ENCODE measurements around the gene NPR2.

Gene NPR2

GRCh38 chr9:35852876-35853865, 61.8 kb downstream of the NPR2 start:
- TF ChIP-seq CTCF (IDR thresholded peaks at IDR 0.05; ENCODE audit: control extremely low read depth, extremely low read depth, low read depth, missing control alignments) = no peak
- POLR2A ChIA-PET = no interaction called here
- CTCF ChIA-PET = interaction anchor here (1.0 to 5.8 kb wide), 4 partner anchors 11 to 29 kb away, joined by 3 to 26 read pairs (median 8); no protein-coding TSS in a partner anchor
- DNase-seq (ENCODE audit: extremely low spot score) = no peak

- DNase-seq (ENCODE audit: extremely low spot score) = no peak
- TF ChIP-seq CTCF (IDR thresholded peaks at IDR 0.05; ENCODE audit: control extremely low read depth, extremely low read depth, low read depth, missing control alignments) = no peak
- ChIA-PET POLR2A (no interaction called here), CTCF (interaction anchor here (3.8 to 5.8 kb wide), 3 partner anchors 27 to 28 kb away, joined by 22 to 26 read pairs (median 26); no protein-coding TSS in a partner anchor)
Measured at GRCh38 chr9:35854091-35854762, 62.8 kb downstream of the NPR2 start.

GRCh38 chr9:35856206-35856605, 64.8 kb downstream of the NPR2 start:
- POLR2A ChIA-PET = interaction anchor here (0.7 kb wide), 1 partner anchor 198 kb away, joined by 3 read pairs; the partner anchor contains the start of genes CCDC107 and RMRP
- no peak for TF ChIP-seq CTCF (IDR thresholded peaks at IDR 0.05; ENCODE audit: control extremely low read depth, extremely low read depth, low read depth, missing control alignments)
- no peak for DNase-seq (ENCODE audit: extremely low spot score)
- CTCF ChIA-PET = interaction anchor here (1.1 to 5.1 kb wide), 6 partner anchors 11 to 32 kb away, joined by 3 to 26 read pairs (median 4); no protein-coding TSS in a partner anchor

GRCh38 chr9:35856882-35857281, 65.5 kb downstream of the NPR2 start:
- CTCF ChIA-PET = interaction anchor here (1.0 to 5.1 kb wide), 9 partner anchors 9 to 46 kb away, joined by 3 to 26 read pairs (median 4); partner anchors contain the start of gene SPAG8
- DNase-seq (ENCODE audit: extremely low spot score) = no peak
- TF ChIP-seq CTCF (IDR thresholded peaks at IDR 0.05; ENCODE audit: control extremely low read depth, extremely low read depth, low read depth, missing control alignments) = no peak
- POLR2A ChIA-PET = interaction anchor here (0.7 kb wide), 1 partner anchor 199 kb away, joined by 3 read pairs; the partner anchor contains the start of genes CCDC107 and RMRP

- POLR2A ChIA-PET = interaction anchor here (1.4 kb wide), 1 partner anchor 44 kb away, joined by 3 read pairs; the partner anchor contains the start of gene HINT2
- no peak for DNase-seq (ENCODE audit: extremely low spot score)
- CTCF ChIA-PET = interaction anchor here (1.0 to 5.1 kb wide), 5 partner anchors 17 to 68 kb away, joined by 3 to 26 read pairs (median 7); no protein-coding TSS in a partner anchor
- TF ChIP-seq CTCF (IDR thresholded peaks at IDR 0.05; ENCODE audit: control extremely low read depth, extremely low read depth, low read depth, missing control alignments) = no peak
Measured at GRCh38 chr9:35858458-35858857, 67.1 kb downstream of the NPR2 start.
